GM12873 (cell line): Measurements from ENCODE around the gene ARHGEF17.

ENCODE experiments used
- TF ChIP-seq, protein P1 (sequence below): IDR thresholded peaks from 2 replicates; pipeline ENCODE4 v1.5.1; 2012; ENCODE audit warnings: low read depth, mild to moderate bottlenecking, moderate library complexity, low read length, control low read depth; ENCODE audit not compliant: insufficient read depth; ENCODE audit errors: missing control alignments

The ARHGEF17 gene

DNA sequence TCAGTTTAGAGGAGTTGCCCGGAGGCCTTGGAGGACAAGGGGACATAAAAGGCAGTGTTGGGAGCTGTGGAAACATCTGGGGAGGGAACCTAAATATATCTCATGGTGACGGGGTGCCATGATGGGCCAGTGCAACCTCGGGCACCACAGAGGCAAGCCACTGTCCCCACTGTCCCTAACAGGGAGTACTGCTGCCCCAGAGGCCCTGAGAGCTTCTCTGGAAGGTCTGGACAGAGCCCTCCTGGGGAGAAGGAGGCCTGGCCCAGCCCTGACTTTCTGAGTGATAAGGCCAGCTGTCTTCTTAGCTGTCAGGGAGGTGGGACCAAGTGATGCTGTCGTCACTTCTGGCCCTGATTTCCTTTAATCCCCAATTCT lies 41.4 kb upstream of the ARHGEF17 start:
- TF ChIP-seq, protein P1, sequence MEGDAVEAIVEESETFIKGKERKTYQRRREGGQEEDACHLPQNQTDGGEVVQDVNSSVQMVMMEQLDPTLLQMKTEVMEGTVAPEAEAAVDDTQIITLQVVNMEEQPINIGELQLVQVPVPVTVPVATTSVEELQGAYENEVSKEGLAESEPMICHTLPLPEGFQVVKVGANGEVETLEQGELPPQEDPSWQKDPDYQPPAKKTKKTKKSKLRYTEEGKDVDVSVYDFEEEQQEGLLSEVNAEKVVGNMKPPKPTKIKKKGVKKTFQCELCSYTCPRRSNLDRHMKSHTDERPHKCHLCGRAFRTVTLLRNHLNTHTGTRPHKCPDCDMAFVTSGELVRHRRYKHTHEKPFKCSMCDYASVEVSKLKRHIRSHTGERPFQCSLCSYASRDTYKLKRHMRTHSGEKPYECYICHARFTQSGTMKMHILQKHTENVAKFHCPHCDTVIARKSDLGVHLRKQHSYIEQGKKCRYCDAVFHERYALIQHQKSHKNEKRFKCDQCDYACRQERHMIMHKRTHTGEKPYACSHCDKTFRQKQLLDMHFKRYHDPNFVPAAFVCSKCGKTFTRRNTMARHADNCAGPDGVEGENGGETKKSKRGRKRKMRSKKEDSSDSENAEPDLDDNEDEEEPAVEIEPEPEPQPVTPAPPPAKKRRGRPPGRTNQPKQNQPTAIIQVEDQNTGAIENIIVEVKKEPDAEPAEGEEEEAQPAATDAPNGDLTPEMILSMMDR, result no peak

DNA sequence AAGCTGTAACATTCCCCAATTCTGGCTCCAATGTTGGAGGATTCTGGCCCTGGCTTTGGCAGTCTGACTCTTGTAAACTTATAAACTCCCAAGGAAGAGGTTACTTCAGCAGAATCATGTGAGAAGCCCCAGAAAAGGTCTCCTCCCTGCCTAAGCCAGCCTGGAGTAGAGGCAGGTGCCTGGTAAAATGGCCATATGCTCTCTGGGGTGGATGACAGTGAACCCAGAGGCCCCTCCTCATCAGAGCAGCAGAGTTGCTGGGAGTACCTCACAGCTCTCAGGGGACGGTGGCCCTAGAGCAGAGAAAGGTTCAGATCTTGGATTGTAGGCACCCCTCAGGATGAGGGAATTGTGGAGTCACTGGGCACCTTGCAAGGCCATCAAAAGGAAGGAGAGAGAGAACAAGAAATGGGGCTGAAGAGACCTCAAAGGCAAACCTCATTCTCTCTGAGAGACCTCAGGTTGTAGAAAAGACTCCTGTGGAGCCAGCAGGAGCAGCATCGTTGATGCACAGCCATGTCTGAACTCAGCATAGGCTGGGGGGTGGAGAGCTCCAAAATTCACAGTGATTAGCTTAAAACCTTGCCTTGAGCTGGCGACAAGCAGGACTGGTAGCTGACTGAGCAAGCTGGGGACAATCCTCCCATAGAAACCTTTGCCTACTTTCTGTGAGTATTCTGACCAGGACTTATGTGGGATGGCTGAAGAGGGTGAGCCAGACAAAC lies 40.8 kb upstream of the ARHGEF17 start:
- TF ChIP-seq, protein P1, result no peak

DNA sequence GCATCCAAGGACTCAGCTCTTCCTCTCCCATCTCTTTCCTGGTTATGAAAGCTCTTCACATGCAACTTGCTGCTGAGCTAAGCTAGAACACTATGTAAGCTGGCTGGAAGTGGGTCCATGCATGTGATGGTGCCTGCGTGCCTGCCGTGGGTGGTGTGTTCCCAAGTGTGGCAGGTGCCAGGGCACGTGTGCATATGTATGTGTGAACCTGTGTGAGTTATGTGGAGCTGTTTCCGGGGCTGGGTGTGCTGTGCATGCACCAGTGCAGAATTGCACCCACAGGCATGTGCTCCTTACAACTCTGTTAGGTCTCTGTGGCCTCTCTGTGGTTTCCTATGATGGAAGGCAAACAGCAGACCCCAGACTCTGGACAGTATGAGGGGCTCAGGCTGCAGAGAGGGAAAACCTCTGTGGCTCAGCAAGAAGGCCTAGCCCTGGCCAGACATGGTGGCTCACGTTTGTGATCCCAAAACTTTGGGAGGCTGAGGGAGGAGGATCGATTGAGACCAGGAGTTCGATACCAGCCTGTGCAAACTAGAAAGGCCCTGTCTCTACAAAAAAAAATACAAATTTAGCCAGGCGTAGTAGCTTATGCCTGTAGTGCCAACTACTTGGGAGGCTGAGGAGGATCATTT lies 40.1 kb upstream of the ARHGEF17 start:
- TF ChIP-seq, protein P1, result no peak

DNA sequence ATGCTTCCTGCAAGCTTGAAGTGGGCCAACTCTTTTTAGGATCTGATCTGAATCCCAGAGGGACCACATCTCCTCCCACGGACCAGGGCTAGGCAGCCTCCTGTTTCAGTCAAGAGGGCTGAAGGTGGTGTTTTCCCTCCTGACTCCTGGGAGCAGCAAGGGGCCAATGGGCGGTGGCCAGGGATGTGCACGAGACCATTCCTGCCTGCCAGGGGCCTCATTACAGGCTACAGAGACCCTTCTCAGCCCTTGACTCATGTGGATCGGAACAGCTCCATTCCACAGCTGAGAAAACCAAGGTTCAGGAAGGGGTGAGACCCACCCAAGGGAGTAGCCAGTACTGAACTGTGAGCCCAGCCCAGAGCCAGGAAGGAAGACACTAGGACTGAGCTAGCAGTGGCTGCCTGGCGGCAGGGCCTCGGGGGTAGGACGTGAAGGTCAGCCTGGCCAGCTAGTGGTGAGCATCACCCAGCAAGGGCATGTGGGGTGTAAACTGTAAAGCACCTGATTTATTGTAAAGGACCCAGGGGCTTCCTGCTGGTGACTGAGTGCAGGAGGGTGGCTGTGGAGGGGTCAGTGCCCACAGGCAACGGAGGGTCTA lies 39.3 kb upstream of the ARHGEF17 start:
- TF ChIP-seq, protein P1, result no peak

DNA sequence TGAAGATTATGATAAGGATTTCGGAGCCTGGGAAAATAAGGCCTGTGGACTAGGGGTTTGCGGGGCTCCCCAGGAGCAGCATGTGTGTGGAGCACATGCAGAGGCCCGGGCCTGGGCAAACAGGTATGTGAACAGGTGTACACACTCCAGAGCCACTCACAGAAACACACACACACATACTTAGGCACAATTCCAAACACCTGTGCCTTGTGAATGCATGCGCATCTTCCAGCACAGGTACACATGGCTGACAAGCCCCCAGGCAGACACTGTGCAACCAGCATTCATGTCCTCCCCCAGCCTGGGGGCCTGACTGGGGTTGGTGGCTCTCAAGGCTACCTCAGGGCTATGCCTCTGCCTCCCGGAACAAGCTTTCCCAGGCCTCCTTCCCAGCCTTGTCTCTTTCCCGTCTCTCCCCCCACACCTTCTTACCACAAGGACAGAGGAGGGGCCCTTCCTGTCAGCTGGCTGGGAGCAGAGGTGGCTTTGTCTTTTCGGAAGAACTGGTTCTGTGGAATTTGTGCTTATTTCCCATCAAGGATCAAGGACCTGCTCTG lies 38.5 kb upstream of the ARHGEF17 start:
- TF ChIP-seq, protein P1, result no peak

DNA sequence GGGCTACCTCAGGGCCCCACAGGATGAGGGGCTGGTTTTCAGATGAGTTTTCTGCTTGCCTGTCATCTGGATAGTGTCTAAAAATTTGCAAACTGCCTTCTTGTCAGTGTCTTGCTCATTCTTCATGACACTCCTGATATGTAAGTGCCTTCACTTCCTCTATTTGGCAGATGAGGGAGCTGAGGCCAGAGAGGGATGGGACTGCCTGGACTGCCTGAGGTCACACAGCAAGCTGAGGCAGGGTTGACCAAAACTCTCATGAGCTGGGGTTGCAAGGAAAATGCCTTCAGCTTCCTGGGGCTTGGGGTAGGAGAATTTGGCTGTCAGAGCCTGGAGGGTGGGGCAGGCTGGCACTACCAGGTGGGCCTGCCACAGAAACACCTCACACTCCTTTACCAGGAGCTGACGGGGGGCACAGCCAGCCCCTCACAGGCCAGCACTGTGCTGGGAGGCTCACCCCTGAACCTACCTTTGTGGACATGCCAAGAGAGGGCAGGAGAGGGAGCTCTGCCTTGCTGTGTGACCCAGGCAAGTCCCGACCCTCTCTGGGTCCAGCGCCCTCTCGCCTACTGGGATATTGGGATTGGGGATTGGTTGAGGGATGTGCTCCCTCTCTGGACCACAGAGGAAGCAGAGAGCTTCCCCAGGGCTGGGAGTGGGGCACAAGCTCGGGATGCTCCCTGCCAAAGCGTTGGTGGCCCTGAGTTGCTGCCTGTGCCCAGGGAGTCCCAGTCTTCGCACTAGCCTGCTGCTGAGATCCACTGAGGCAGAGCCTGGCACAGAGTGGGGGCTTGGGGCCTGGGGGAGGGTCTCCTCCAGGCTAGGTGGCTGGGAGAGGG lies 37.8 kb upstream of the ARHGEF17 start:
- TF ChIP-seq, protein P1, result no peak

DNA sequence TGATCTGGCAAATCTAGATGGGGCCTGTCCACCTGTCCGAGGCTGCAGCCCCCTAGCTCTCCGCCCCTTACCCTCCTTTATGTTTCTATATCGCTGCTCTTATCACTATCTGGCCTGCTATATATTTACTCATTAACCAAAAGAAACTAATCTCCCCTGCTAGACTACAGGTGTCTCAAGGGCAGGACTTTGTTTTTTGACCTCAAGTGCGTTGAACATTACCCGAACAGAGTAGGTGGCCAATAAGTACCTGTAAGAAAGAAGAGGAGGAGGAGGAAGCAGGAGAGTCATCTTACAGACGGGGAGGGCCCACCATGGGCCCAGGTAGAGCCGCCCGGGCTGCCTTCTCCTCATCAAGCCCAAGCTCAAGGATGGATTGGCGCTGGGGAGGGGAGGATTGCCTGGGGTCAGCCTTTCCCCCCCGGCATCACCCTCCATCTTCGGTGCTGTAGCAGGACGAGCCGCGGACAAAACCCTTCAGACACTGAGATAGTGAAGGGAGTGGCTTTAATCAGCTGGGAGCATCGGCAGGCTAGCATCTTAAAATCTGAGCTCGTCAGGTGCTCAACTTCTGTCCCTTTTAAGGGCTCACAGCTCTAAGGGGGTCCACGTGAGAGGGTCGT lies 37.1 kb upstream of the ARHGEF17 start:
- TF ChIP-seq, protein P1, result no peak
